BJ (cell line): ENCODE results near the gene SPNS1. TPM values are rescaled to one million over a fixed set of nuclear protein-coding genes. Genes with fewer than 3 reads are reported as not detected.
"Not testable (repeated sequence)": the region's sequence is repeated elsewhere in the genome, so short reads cannot be mapped to it uniquely, and the experiment has no call there.

Experiments used
- CTCF ChIA-PET: fragments of 350-600 bp; formaldehyde crosslinking; extraction: SDS; loops from one replicate; lab custom pipeline; 2021; ENCODE audit warnings: antibody characterized with exemption, inconsistent platforms; lab: Yijun Ruan, JAX
- POLR2A ChIA-PET: fragments of 300-600 bp; sonication (Branson Sonifier 250); formaldehyde crosslinking; extraction: SDS; loops from one replicate; lab custom pipeline; 2021; ENCODE audit warnings: antibody characterized with exemption; lab: Charles Lee
- DNase-seq: peaks from one replicate; pipeline ENCODE4 v3.0.0-alpha.2; 2011; ENCODE audit warnings: low read depth
- H3K27me3 ChIP-seq: 2 replicates; pipeline ENCODE4 v1.6.0; 2011; ENCODE audit warnings: low read length; ENCODE audit not compliant: control insufficient read depth, insufficient read depth
- H3K36me3 ChIP-seq: 2 replicates; pipeline ENCODE4 v1.5.1; 2011; ENCODE audit warnings: low read length; ENCODE audit not compliant: control insufficient read depth, insufficient read depth
- H3K4me3 ChIP-seq: 2 replicates; pipeline ENCODE4 v1.5.1; 2011; ENCODE audit warnings: low read depth, mild to moderate bottlenecking, control low read depth, low read length
- CTCF ChIP-seq: IDR thresholded peaks from 2 replicates; pipeline ENCODE4 v1.5.1; 2011; ENCODE audit warnings: low read depth, mild to moderate bottlenecking, control low read depth, inconsistent platforms, low read length, moderate library complexity; ENCODE audit not compliant: insufficient read depth
- polyA minus RNA-seq: library from RNA; depleted of rRNA, polyadenylated mRNA; stranded (reverse); fragments of >200 nt; gene quantifications from 2 replicates; pipeline ENCODE4 v1.2.3, GENCODE V29; 2011; rRNA and poly(A)+ RNA removed
- polyA plus RNA-seq: library from polyadenylated mRNA; depleted of rRNA; stranded (reverse); fragments of >200 nt; gene quantifications from 2 replicates; pipeline ENCODE4 v1.2.3, GENCODE V29; 2011; rRNA removed

The SPNS1 gene
- polyA plus RNA-seq (20.4 and 52.7 TPM in 2 replicates), polyA minus RNA-seq (16.2 and 20.5 TPM in 2 replicates)

GRCh38 chr16:28974437-28975157, at the start of gene SPNS1:
Gene SPNS1 (plus strand): TSS chr16:28974778. CDS start chr16:28975152, 374 bp downstream.
- peaks cover 8% of the 10 kb centered on the region; the same call in 1 of the 2 replicates for H3K36me3 ChIP-seq
- ChIA-PET POLR2A (no interaction called here), CTCF (interaction anchor here (1.0 to 1.7 kb wide), 13 partner anchors 9 to 726 kb away, joined by 3 to 7 read pairs (median 4); partner anchors contain the start of genes NFATC2IP and TUFM)
- no peak for TF ChIP-seq CTCF
- no peaks in the 10 kb centered on the region for H3K27me3 ChIP-seq
- peak within 1 kb of the TSS; percentile 74 for H3K4me3 ChIP-seq
- peak; percentile 82 for DNase-seq

- peaks cover 1% of the 10 kb centered on the region; the same call in 1 of the 2 replicates for H3K36me3 ChIP-seq
- DNase-seq: peak; percentile 31
- ChIA-PET CTCF (interaction anchor here (2.9 kb wide), 1 partner anchor 19 kb away, joined by 17 read pairs; no protein-coding TSS in a partner anchor), POLR2A (no interaction called here)
- no peak for TF ChIP-seq CTCF
- peak overlapping the region; percentile 92 for H3K4me3 ChIP-seq
- H3K27me3 ChIP-seq: no peaks in the 10 kb centered on the region
These were observed 49.0 kb upstream of the SPNS1 start for GRCh38 chr16:28925386-28926228.

GRCh38 chr16:28926284-28926683, 48.3 kb upstream of the SPNS1 start:
- CTCF ChIA-PET: interaction anchor here (2.9 kb wide), 1 partner anchor 18 kb away, joined by 17 read pairs; no protein-coding TSS in a partner anchor
- H3K36me3 ChIP-seq, DNase-seq, POLR2A ChIA-PET, H3K4me3 ChIP-seq, H3K27me3 ChIP-seq: not testable (repeated sequence)

GRCh38 chr16:28927815-28928214, 46.8 kb upstream of the SPNS1 start:
- Histone ChIP-seq H3K36me3 (no peaks in the 10 kb centered on the region; the same call in 1 of the 2 replicates), H3K4me3 (no peak overlapping the region), H3K27me3 (no peaks in the 10 kb centered on the region)
- ChIA-PET CTCF (interaction anchor here (2.9 kb wide), 1 partner anchor 17 kb away, joined by 17 read pairs; no protein-coding TSS in a partner anchor), POLR2A (no interaction called here)
- TF ChIP-seq CTCF: no peak
- DNase-seq: no peak

- Histone ChIP-seq H3K27me3 (no peaks in the 10 kb centered on the region), H3K4me3 (no peak overlapping the region), H3K36me3 (no peaks in the 10 kb centered on the region)
- TF ChIP-seq CTCF: no peak
- POLR2A ChIA-PET: no interaction called here
- CTCF ChIA-PET: interaction anchor here (0.7 to 1.0 kb wide), 2 partner anchors 8 to 14 kb away, joined by 3 read pairs; no protein-coding TSS in a partner anchor
- no peak for DNase-seq
These were observed 44.4 kb upstream of the SPNS1 start for GRCh38 chr16:28930203-28930602.
